ENCODE data around the gene AUTS2. TPM values are rescaled to one million over a fixed set of nuclear protein-coding genes. Genes with fewer than 3 reads are reported as not detected.
A peak's percentile ranks its signal among the peaks of the same experiment; 100 is the strongest.

AUTS2 gene
- total RNA-seq, 1 donor from 2014 or later: 80.6 TPM

DNA sequence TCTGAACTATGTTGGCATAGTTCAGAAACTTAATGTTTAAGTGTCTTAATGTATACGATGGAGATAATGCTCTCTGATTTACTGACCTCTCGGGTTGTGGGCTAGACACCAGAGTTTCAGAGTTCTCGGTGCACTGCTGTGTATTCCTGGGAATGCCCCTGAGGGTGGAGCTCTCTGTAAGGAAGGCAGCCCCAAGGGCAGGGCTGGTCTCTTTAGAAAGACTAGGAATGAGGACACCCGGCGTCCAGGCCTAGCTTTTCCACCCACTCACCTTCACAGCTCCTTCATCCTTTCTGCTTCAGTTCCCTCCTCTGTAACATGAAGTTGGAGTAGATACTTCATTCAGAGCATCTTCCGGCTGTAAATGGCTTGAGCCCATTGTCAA lies 997.1 kb downstream of the AUTS2 start:
- Mint-ChIP-seq H3K9me3 (ENCODE audit: unreplicated experiment) (no peaks in the 10 kb centered on the region), H3K36me3 (ENCODE audit: unreplicated experiment) (peaks cover 10% of the 10 kb centered on the region), H3K4me3 (ENCODE audit: unreplicated experiment) (peak overlapping the region; percentile 69), H3K27me3 (ENCODE audit: unreplicated experiment) (peaks cover 13% of the 10 kb centered on the region), H3K27ac (ENCODE audit: unreplicated experiment) (no peak overlapping the region), H3K4me1 (ENCODE audit: unreplicated experiment) (peaks cover 14% of the 10 kb centered on the region)
- no peak for DNase-seq (ENCODE audit: extremely low spot score, unreplicated experiment)
- TF ChIP-seq, protein P1, sequence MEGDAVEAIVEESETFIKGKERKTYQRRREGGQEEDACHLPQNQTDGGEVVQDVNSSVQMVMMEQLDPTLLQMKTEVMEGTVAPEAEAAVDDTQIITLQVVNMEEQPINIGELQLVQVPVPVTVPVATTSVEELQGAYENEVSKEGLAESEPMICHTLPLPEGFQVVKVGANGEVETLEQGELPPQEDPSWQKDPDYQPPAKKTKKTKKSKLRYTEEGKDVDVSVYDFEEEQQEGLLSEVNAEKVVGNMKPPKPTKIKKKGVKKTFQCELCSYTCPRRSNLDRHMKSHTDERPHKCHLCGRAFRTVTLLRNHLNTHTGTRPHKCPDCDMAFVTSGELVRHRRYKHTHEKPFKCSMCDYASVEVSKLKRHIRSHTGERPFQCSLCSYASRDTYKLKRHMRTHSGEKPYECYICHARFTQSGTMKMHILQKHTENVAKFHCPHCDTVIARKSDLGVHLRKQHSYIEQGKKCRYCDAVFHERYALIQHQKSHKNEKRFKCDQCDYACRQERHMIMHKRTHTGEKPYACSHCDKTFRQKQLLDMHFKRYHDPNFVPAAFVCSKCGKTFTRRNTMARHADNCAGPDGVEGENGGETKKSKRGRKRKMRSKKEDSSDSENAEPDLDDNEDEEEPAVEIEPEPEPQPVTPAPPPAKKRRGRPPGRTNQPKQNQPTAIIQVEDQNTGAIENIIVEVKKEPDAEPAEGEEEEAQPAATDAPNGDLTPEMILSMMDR (IDR thresholded peaks at IDR 0.05): no peak

- Mint-ChIP-seq H3K9me3 (ENCODE audit: unreplicated experiment) (peaks cover 5% of the 10 kb centered on the region), H3K4me1 (ENCODE audit: unreplicated experiment) (peaks cover 16% of the 10 kb centered on the region), H3K36me3 (ENCODE audit: unreplicated experiment) (peaks cover 14% of the 10 kb centered on the region), H3K4me3 (ENCODE audit: unreplicated experiment) (peak overlapping the region; percentile 69), H3K27me3 (ENCODE audit: unreplicated experiment) (peaks cover 13% of the 10 kb centered on the region), H3K27ac (ENCODE audit: unreplicated experiment) (no peak overlapping the region)
- no peak for DNase-seq (ENCODE audit: extremely low spot score, unreplicated experiment)
- TF ChIP-seq, protein P1 (IDR thresholded peaks at IDR 0.05): no peak
Observed at GRCh38 chr7:70595755-70596597, 997.7 kb downstream of the AUTS2 start.

DNA sequence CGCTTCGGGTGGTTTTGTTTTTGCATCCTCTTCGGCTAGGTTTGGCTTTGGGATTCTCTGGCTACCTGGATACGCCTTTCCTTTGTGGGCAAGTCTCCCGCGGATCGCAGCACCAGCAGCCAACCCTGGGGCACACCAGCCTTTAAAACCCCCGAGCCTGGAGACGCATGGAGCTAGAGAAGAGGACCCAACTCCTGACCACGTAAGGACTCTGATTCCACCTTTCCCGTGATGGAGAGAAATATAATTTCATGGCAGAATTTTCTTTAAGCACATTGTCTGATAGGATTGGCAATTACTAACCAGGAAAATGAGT lies 998.3 kb downstream of the AUTS2 start:
- Mint-ChIP-seq H3K27me3 (ENCODE audit: unreplicated experiment) (peaks cover 13% of the 10 kb centered on the region), H3K27ac (ENCODE audit: unreplicated experiment) (no peak overlapping the region), H3K4me1 (ENCODE audit: unreplicated experiment) (peaks cover 16% of the 10 kb centered on the region), H3K9me3 (ENCODE audit: unreplicated experiment) (peaks cover 11% of the 10 kb centered on the region), H3K4me3 (ENCODE audit: unreplicated experiment) (peak overlapping the region; percentile 62), H3K36me3 (ENCODE audit: unreplicated experiment) (peaks cover 14% of the 10 kb centered on the region)
- TF ChIP-seq, protein P1 (IDR thresholded peaks at IDR 0.05): no peak
- DNase-seq (ENCODE audit: extremely low spot score, unreplicated experiment): no peak

GRCh38 chr7:70597066-70597465 lies 998.8 kb downstream of the AUTS2 start:
- peaks cover 14% of the 10 kb centered on the region for H3K36me3 Mint-ChIP-seq (ENCODE audit: unreplicated experiment)
- peaks cover 16% of the 10 kb centered on the region for H3K4me1 Mint-ChIP-seq (ENCODE audit: unreplicated experiment)
- no peak overlapping the region for H3K4me3 Mint-ChIP-seq (ENCODE audit: unreplicated experiment)
- TF ChIP-seq, protein P1 (IDR thresholded peaks at IDR 0.05): no peak
- H3K27ac Mint-ChIP-seq (ENCODE audit: unreplicated experiment): no peak overlapping the region
- H3K9me3 Mint-ChIP-seq (ENCODE audit: unreplicated experiment): peaks cover 12% of the 10 kb centered on the region
- no peak for DNase-seq (ENCODE audit: extremely low spot score, unreplicated experiment)
- peaks cover 13% of the 10 kb centered on the region for H3K27me3 Mint-ChIP-seq (ENCODE audit: unreplicated experiment)

DNA sequence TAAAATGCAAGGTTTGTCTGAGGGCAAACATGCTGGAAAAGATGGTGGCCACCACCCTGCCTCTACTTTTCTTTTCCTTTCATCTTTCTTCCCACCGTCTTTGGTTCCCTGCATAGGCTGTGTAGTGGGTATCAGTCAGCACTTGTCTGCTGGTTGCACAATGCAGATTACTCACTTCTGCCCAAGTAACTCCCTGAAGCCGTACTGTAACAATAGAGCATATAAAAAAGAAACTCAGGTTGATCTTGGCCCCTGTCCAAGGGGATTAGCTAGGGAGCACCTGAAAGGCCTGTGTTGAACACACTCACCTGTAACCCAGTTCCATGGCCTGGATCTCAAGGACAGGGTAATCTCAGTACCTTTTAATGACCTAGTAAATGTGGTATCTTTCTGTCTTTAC lies 1000.7 kb downstream of the AUTS2 start:
- H3K27ac Mint-ChIP-seq (ENCODE audit: unreplicated experiment): no peak overlapping the region
- peaks cover 22% of the 10 kb centered on the region for H3K36me3 Mint-ChIP-seq (ENCODE audit: unreplicated experiment)
- H3K4me1 Mint-ChIP-seq (ENCODE audit: unreplicated experiment): peaks cover 20% of the 10 kb centered on the region
- H3K27me3 Mint-ChIP-seq (ENCODE audit: unreplicated experiment): peaks cover 13% of the 10 kb centered on the region
- TF ChIP-seq, protein P1 (IDR thresholded peaks at IDR 0.05): no peak
- H3K9me3 Mint-ChIP-seq (ENCODE audit: unreplicated experiment): peaks cover 12% of the 10 kb centered on the region
- no peak overlapping the region for H3K4me3 Mint-ChIP-seq (ENCODE audit: unreplicated experiment)
- DNase-seq (ENCODE audit: extremely low spot score, unreplicated experiment): no peak
